Activated CD4-positive, alpha-beta T cell treated with anti-CD3 and anti-CD28 coated beads, Interleukin-2, amount 10 ng/mL, durations not matched to agents 7 days and 5 days (primary cell): ENCODE data around the gene KCNS1. TPM values are rescaled to one million over a fixed set of nuclear protein-coding genes. Genes with fewer than 3 reads are reported as not detected.

Experiments used
- CTCF ChIA-PET: fragments of 350-600 bp; sonication (Branson Sonifier 250); formaldehyde crosslinking; loops from one replicate; lab custom pipeline; 2021; ENCODE audit warnings: antibody characterized with exemption; lab: Charles Lee
- POLR2A ChIA-PET: fragments of 350-600 bp; sonication (Branson Sonifier 250); formaldehyde crosslinking; loops from one replicate; lab custom pipeline; 2021; ENCODE audit warnings: antibody characterized with exemption; lab: Charles Lee
- DNase-seq: peaks from one replicate; pipeline ENCODE4 v3.0.0-alpha.2; 2020
- H3K27ac Mint-ChIP-seq: one replicate; pipeline ENCODE4 v1.8.0; 2021; ENCODE audit warnings: mild to moderate bottlenecking, moderate library complexity, mixed read lengths
- H3K27me3 Mint-ChIP-seq: one replicate; pipeline ENCODE4 v1.8.0; 2021; ENCODE audit warnings: mixed read lengths
- H3K36me3 Mint-ChIP-seq: one replicate; pipeline ENCODE4 v1.8.0; 2021; ENCODE audit warnings: low read depth, mixed read lengths
- H3K4me1 Mint-ChIP-seq: one replicate; pipeline ENCODE4 v1.8.0; 2021; ENCODE audit warnings: mixed read lengths
- H3K4me3 Mint-ChIP-seq: one replicate; pipeline ENCODE4 v1.8.0; 2021; ENCODE audit warnings: mild to moderate bottlenecking, moderate library complexity, mixed read lengths
- H3K9me3 Mint-ChIP-seq: one replicate; pipeline ENCODE4 v1.8.0; 2021; ENCODE audit warnings: mixed read lengths
- total RNA-seq, 2 experiments: library from RNA; stranded (reverse); gene quantifications; one replicate each; pipeline ENCODE4 v1.2.3, GENCODE V29; 2021

KCNS1 gene
- total RNA-seq, 2 experiments from 2014 or later, result not detected

GRCh38 chr20:45087814-45088213 lies 13.1 kb downstream of the KCNS1 start:
- H3K9me3 Mint-ChIP-seq, result no peaks in the 10 kb centered on the region
- POLR2A ChIA-PET, result no interaction called here
- no peaks in the 10 kb centered on the region for H3K27me3 Mint-ChIP-seq
- H3K4me3 Mint-ChIP-seq, result no peak overlapping the region
- H3K4me1 Mint-ChIP-seq, result no peaks in the 10 kb centered on the region
- peaks cover 38% of the 10 kb centered on the region for H3K36me3 Mint-ChIP-seq
- H3K27ac Mint-ChIP-seq, result peak overlapping the region; percentile 11
- DNase-seq, result no peak
- CTCF ChIA-PET, result interaction anchor here (0.9 kb wide), 1 partner anchor 11 kb away, joined by 5 read pairs; no protein-coding TSS in a partner anchor

GRCh38 chr20:45087097-45087790 lies 13.7 kb downstream of the KCNS1 start:
- no peak for DNase-seq
- Mint-ChIP-seq H3K27ac (no peak overlapping the region), H3K4me1 (no peaks in the 10 kb centered on the region), H3K27me3 (no peaks in the 10 kb centered on the region), H3K9me3 (no peaks in the 10 kb centered on the region), H3K4me3 (no peak overlapping the region), H3K36me3 (peaks cover 43% of the 10 kb centered on the region)
- ChIA-PET CTCF (interaction anchor here (0.9 kb wide), 1 partner anchor 10 kb away, joined by 5 read pairs; no protein-coding TSS in a partner anchor), POLR2A (no interaction called here)

- no peaks in the 10 kb centered on the region for H3K27me3 Mint-ChIP-seq
- peaks cover 57% of the 10 kb centered on the region for H3K36me3 Mint-ChIP-seq
- H3K4me3 Mint-ChIP-seq, result no peak overlapping the region
- H3K27ac Mint-ChIP-seq, result peak overlapping the region; percentile 31
- no peak for DNase-seq
- H3K4me1 Mint-ChIP-seq, result peaks cover 3% of the 10 kb centered on the region
- peaks cover 5% of the 10 kb centered on the region for H3K9me3 Mint-ChIP-seq
- CTCF ChIA-PET, result no interaction called here
- POLR2A ChIA-PET, result no interaction called here
Measured at GRCh38 chr20:45085867-45086266, 15.1 kb downstream of the KCNS1 start.

- Mint-ChIP-seq H3K4me3 (no peak overlapping the region), H3K27ac (peak overlapping the region; percentile 38), H3K9me3 (peaks cover 6% of the 10 kb centered on the region), H3K27me3 (no peaks in the 10 kb centered on the region), H3K36me3 (peaks cover 62% of the 10 kb centered on the region), H3K4me1 (peaks cover 3% of the 10 kb centered on the region)
- ChIA-PET POLR2A (no interaction called here), CTCF (no interaction called here)
- DNase-seq, result no peak
Measured at GRCh38 chr20:45085289-45085688, 15.6 kb downstream of the KCNS1 start.

- POLR2A ChIA-PET, result no interaction called here
- CTCF ChIA-PET, result interaction anchor here (1.3 kb wide), 2 partner anchors 39 to 48 kb away, joined by 3 read pairs; no protein-coding TSS in a partner anchor
- H3K27ac Mint-ChIP-seq, result no peak overlapping the region
- peaks cover 6% of the 10 kb centered on the region for H3K9me3 Mint-ChIP-seq
- peaks cover 76% of the 10 kb centered on the region for H3K36me3 Mint-ChIP-seq
- H3K4me1 Mint-ChIP-seq, result peaks cover 3% of the 10 kb centered on the region
- H3K27me3 Mint-ChIP-seq, result no peaks in the 10 kb centered on the region
- no peak overlapping the region for H3K4me3 Mint-ChIP-seq
- no peak for DNase-seq
Measured at GRCh38 chr20:45083127-45083526, 17.8 kb downstream of the KCNS1 start.

- CTCF ChIA-PET, result interaction anchor here (1.3 kb wide), 2 partner anchors 38 to 47 kb away, joined by 3 read pairs; no protein-coding TSS in a partner anchor
- Mint-ChIP-seq H3K4me1 (peaks cover 3% of the 10 kb centered on the region), H3K9me3 (peaks cover 6% of the 10 kb centered on the region), H3K36me3 (peaks cover 79% of the 10 kb centered on the region), H3K27ac (no peak overlapping the region), H3K27me3 (no peaks in the 10 kb centered on the region), H3K4me3 (no peak overlapping the region)
- POLR2A ChIA-PET, result no interaction called here
- DNase-seq, result no peak
Measured at GRCh38 chr20:45082468-45082867, 18.5 kb downstream of the KCNS1 start.

- POLR2A ChIA-PET, result no interaction called here
- Mint-ChIP-seq H3K27me3 (no peaks in the 10 kb centered on the region), H3K9me3 (peaks cover 6% of the 10 kb centered on the region), H3K36me3 (peaks cover 81% of the 10 kb centered on the region), H3K4me1 (peaks cover 3% of the 10 kb centered on the region), H3K4me3 (no peak overlapping the region), H3K27ac (peak overlapping the region; percentile 20)
- DNase-seq, result peak; percentile 23
- CTCF ChIA-PET, result interaction anchor here (1.0 kb wide), 1 partner anchor 15 kb away, joined by 3 read pairs; no protein-coding TSS in a partner anchor
Measured at GRCh38 chr20:45080867-45081624, 19.9 kb downstream of the KCNS1 start.

- no peak for DNase-seq
- peaks cover 3% of the 10 kb centered on the region for H3K4me1 Mint-ChIP-seq
- no peak overlapping the region for H3K27ac Mint-ChIP-seq
- H3K27me3 Mint-ChIP-seq, result no peaks in the 10 kb centered on the region
- H3K9me3 Mint-ChIP-seq, result peaks cover 6% of the 10 kb centered on the region
- no peak overlapping the region for H3K4me3 Mint-ChIP-seq
- CTCF ChIA-PET, result interaction anchor here (1.3 kb wide), 1 partner anchor 10 kb away, joined by 5 read pairs; no protein-coding TSS in a partner anchor
- H3K36me3 Mint-ChIP-seq, result peaks cover 78% of the 10 kb centered on the region
- POLR2A ChIA-PET, result no interaction called here
Measured at GRCh38 chr20:45077559-45077958, 23.4 kb downstream of the KCNS1 start.

GRCh38 chr20:45073221-45073620 lies 27.7 kb downstream of the KCNS1 start:
- no peak for DNase-seq
- ChIA-PET POLR2A (no interaction called here), CTCF (interaction anchor here (0.9 to 2.9 kb wide), 2 partner anchors 23 to 30 kb away, joined by 3 to 10 read pairs; no protein-coding TSS in a partner anchor)
- peaks cover 11% of the 10 kb centered on the region for H3K4me1 Mint-ChIP-seq
- H3K27me3 Mint-ChIP-seq, result no peaks in the 10 kb centered on the region
- H3K4me3 Mint-ChIP-seq, result no peak overlapping the region
- H3K27ac Mint-ChIP-seq, result no peak overlapping the region
- H3K36me3 Mint-ChIP-seq, result peaks cover 62% of the 10 kb centered on the region
- no peaks in the 10 kb centered on the region for H3K9me3 Mint-ChIP-seq

GRCh38 chr20:45072066-45072465 lies 28.9 kb downstream of the KCNS1 start:
- H3K4me1 Mint-ChIP-seq, result peaks cover 11% of the 10 kb centered on the region
- H3K27me3 Mint-ChIP-seq, result no peaks in the 10 kb centered on the region
- DNase-seq, result no peak
- H3K4me3 Mint-ChIP-seq, result no peak overlapping the region
- ChIA-PET CTCF (interaction anchor here (0.6 to 2.9 kb wide), 4 partner anchors 24 to 79 kb away, joined by 3 to 12 read pairs (median 6); no protein-coding TSS in a partner anchor), POLR2A (no interaction called here)
- H3K36me3 Mint-ChIP-seq, result peaks cover 63% of the 10 kb centered on the region
- H3K9me3 Mint-ChIP-seq, result no peaks in the 10 kb centered on the region
- H3K27ac Mint-ChIP-seq, result peak overlapping the region; percentile 15

- Mint-ChIP-seq H3K36me3 (peaks cover 62% of the 10 kb centered on the region), H3K4me1 (peaks cover 11% of the 10 kb centered on the region), H3K27me3 (no peaks in the 10 kb centered on the region), H3K4me3 (no peak overlapping the region), H3K9me3 (no peaks in the 10 kb centered on the region), H3K27ac (no peak overlapping the region)
- CTCF ChIA-PET, result interaction anchor here (0.6 to 2.9 kb wide), 6 partner anchors 18 to 78 kb away, joined by 3 to 12 read pairs (median 4); no protein-coding TSS in a partner anchor
- POLR2A ChIA-PET, result no interaction called here
- no peak for DNase-seq
Measured at GRCh38 chr20:45070932-45071632, 29.8 kb downstream of the KCNS1 start.

- H3K36me3 Mint-ChIP-seq, result peaks cover 61% of the 10 kb centered on the region
- no peaks in the 10 kb centered on the region for H3K27me3 Mint-ChIP-seq
- CTCF ChIA-PET, result no interaction called here
- H3K27ac Mint-ChIP-seq, result no peak overlapping the region
- H3K4me1 Mint-ChIP-seq, result peaks cover 23% of the 10 kb centered on the region
- no peak for DNase-seq
- POLR2A ChIA-PET, result no interaction called here
- H3K9me3 Mint-ChIP-seq, result no peaks in the 10 kb centered on the region
- H3K4me3 Mint-ChIP-seq, result no peak overlapping the region
Measured at GRCh38 chr20:45069261-45069660, 31.7 kb downstream of the KCNS1 start.
